Osteoblast (primary cell): ENCODE data around the gene IGF1R. TPM values are rescaled to one million over a fixed set of nuclear protein-coding genes. Genes with fewer than 3 reads are reported as not detected.

ENCODE experiments used
- DNase-seq: peaks from one replicate; pipeline ENCODE4 v3.0.0; 2011; ENCODE audit warnings: low spot score, mixed read lengths; ENCODE audit not compliant: insufficient read length; ENCODE audit errors: missing footprints
- H2AFZ ChIP-seq: 2 replicates; pipeline ENCODE4 v1.6.0; 2011; ENCODE audit warnings: mild to moderate bottlenecking, low read length
- H3K27ac ChIP-seq: 2 replicates; pipeline ENCODE4 v1.5.1; 2011; ENCODE audit warnings: mild to moderate bottlenecking, low read depth, low read length, moderate library complexity
- H3K27me3 ChIP-seq: 2 replicates; pipeline ENCODE4 v1.6.0; 2012; ENCODE audit warnings: mild to moderate bottlenecking, control low read depth, inconsistent platforms, low read length, moderate library complexity; ENCODE audit not compliant: insufficient read depth
- H3K36me3 ChIP-seq: 2 replicates; pipeline ENCODE4 v1.5.1; 2011; ENCODE audit warnings: mild to moderate bottlenecking, low read length, control low read depth, moderate library complexity; ENCODE audit not compliant: insufficient read depth
- H3K4me1 ChIP-seq: 2 replicates; pipeline ENCODE4 v1.5.1; 2011; ENCODE audit warnings: mild to moderate bottlenecking, low read length, control low read depth, moderate library complexity; ENCODE audit not compliant: insufficient read depth
- H3K4me2 ChIP-seq: 2 replicates; pipeline ENCODE4 v1.6.0; 2011; ENCODE audit warnings: mild to moderate bottlenecking, low read length; ENCODE audit not compliant: insufficient read depth
- H3K4me3 ChIP-seq: fragments of 200-600 bp; sonication (generic); 3 replicates; pipeline ENCODE4 v1.5.1; 2012; ENCODE audit warnings: mild to moderate bottlenecking, low read length, inconsistent platforms; ENCODE audit not compliant: insufficient read depth
- H3K79me2 ChIP-seq: 2 replicates; pipeline ENCODE4 v1.6.0; 2012; ENCODE audit warnings: mild to moderate bottlenecking, low read length, control low read depth, inconsistent platforms; ENCODE audit not compliant: insufficient read depth
- H3K9me3 ChIP-seq: 2 replicates; pipeline ENCODE4 v1.5.1; 2011; ENCODE audit warnings: low read depth, low read length, control low read depth
- H4K20me1 ChIP-seq: 2 replicates; pipeline ENCODE4 v1.6.0; 2012; ENCODE audit warnings: mild to moderate bottlenecking, low read length, control low read depth; ENCODE audit not compliant: insufficient read depth
- CTCF ChIP-seq: IDR thresholded peaks from 2 replicates; pipeline ENCODE4 v1.5.1; 2011; ENCODE audit warnings: mild to moderate bottlenecking, low read depth, low read length, moderate library complexity; ENCODE audit errors: extremely low read depth
- total RNA-seq: library from RNA; depleted of rRNA; stranded (reverse); fragments of >200 nt; gene quantifications from 2 replicates; pipeline ENCODE4 v1.2.3, GENCODE V29; 2012

Gene IGF1R
- total RNA-seq, 1 donor: 18.8 TPM

- H2AFZ ChIP-seq: no peak overlapping the region
- peaks cover 48% of the 10 kb centered on the region for H3K79me2 ChIP-seq
- H3K9me3 ChIP-seq: no peaks in the 10 kb centered on the region
- H3K4me3 ChIP-seq: no peak overlapping the region
- H3K27ac ChIP-seq: peak overlapping the region; percentile 95
- peaks cover 7% of the 10 kb centered on the region for H3K36me3 ChIP-seq
- no peaks in the 10 kb centered on the region for H3K27me3 ChIP-seq
- no peak for TF ChIP-seq CTCF
- peak overlapping the region; percentile 79 for H3K4me2 ChIP-seq
- no peak for DNase-seq
- H4K20me1 ChIP-seq: no peaks in the 10 kb centered on the region
- peaks cover 27% of the 10 kb centered on the region for H3K4me1 ChIP-seq
Observed at GRCh38 chr15:98888820-98889479, 240.6 kb downstream of the IGF1R start.

GRCh38 chr15:98889930-98890695 is 241.8 kb downstream of the IGF1R start:
- Histone ChIP-seq H3K4me3 (peak overlapping the region; percentile 36), H3K4me2 (peak overlapping the region; percentile 79), H3K27me3 (no peaks in the 10 kb centered on the region), H3K27ac (peak overlapping the region; percentile 95), H3K4me1 (peaks cover 27% of the 10 kb centered on the region), H3K9me3 (no peaks in the 10 kb centered on the region), H2AFZ (peak overlapping the region; percentile 44), H4K20me1 (no peaks in the 10 kb centered on the region), H3K79me2 (peaks cover 46% of the 10 kb centered on the region), H3K36me3 (peaks cover 7% of the 10 kb centered on the region)
- no peak for DNase-seq
- no peak for TF ChIP-seq CTCF

- no peak for TF ChIP-seq CTCF
- H3K4me3 ChIP-seq: no peak overlapping the region
- H3K36me3 ChIP-seq: peaks cover 7% of the 10 kb centered on the region
- H3K9me3 ChIP-seq: no peaks in the 10 kb centered on the region
- peaks cover 40% of the 10 kb centered on the region for H3K79me2 ChIP-seq
- no peak for DNase-seq
- no peaks in the 10 kb centered on the region for H4K20me1 ChIP-seq
- no peak overlapping the region for H3K4me2 ChIP-seq
- H3K27ac ChIP-seq: peak overlapping the region; percentile 95
- H2AFZ ChIP-seq: no peak overlapping the region
- no peaks in the 10 kb centered on the region for H3K27me3 ChIP-seq
- peaks cover 37% of the 10 kb centered on the region for H3K4me1 ChIP-seq
Observed at GRCh38 chr15:98891301-98891700, 243.0 kb downstream of the IGF1R start.

- Histone ChIP-seq H3K36me3 (peaks cover 7% of the 10 kb centered on the region), H4K20me1 (no peaks in the 10 kb centered on the region), H2AFZ (no peak overlapping the region), H3K4me2 (no peak overlapping the region), H3K79me2 (peaks cover 25% of the 10 kb centered on the region), H3K4me3 (no peak overlapping the region), H3K27ac (peak overlapping the region; percentile 99), H3K9me3 (no peaks in the 10 kb centered on the region), H3K27me3 (no peaks in the 10 kb centered on the region), H3K4me1 (peaks cover 54% of the 10 kb centered on the region)
- no peak for DNase-seq
- TF ChIP-seq CTCF: no peak
Observed at GRCh38 chr15:98893401-98893800, 245.1 kb downstream of the IGF1R start.
